ENCODE data around the gene F13A1. TPM values are rescaled to one million over a fixed set of nuclear protein-coding genes. Genes with fewer than 3 reads are reported as not detected.

The F13A1 gene
- total and polyA plus RNA-seq, 2 of the 13 experiments (the other 11 are each of a cell fraction or from before 2014, with no cell fraction given) = not detected

DNA sequence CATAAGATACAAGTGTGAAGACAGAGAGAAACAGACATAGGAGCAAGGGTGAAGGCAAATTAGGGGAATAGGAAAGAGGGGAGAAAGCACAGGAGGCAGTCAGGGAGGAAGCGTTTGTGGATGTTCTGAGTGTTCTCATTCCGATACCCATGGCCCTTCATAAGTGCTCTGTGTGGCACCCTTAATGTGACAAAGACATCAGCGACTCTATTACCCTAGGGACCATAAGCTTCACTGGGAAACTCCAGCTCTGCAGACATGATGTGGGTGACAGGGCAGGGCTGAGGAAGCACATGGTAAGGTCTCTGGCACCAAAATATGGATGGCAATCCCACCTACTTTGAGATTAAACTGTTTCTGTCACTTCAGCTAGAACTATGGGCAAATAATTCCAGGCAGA, 33.0 kb downstream of the F13A1 start:
- CTCF ChIA-PET (ENCODE audit: low intra/inter-chr PET ratio, low total read pairs) = no interaction called here
- in situ Hi-C loops (cut with HindIII; ENCODE audit: extremely low pct_ligation_motif_present, low pct_unique_long_range_greater_than_20kb) = no loop called here
- no peak overlapping the region for H3K9ac ChIP-seq (ENCODE audit: insufficient read depth, low read depth, low read length)

More for the DNA sequence above, 33.0 kb downstream of the F13A1 start:
- no peak for ATAC-seq
- Histone ChIP-seq H2AFZ (ENCODE audit: low read length) (no peak overlapping the region), H3K4me1 (ENCODE audit: insufficient read depth, low read length) (no peaks in the 10 kb centered on the region), H3K27me3 (ENCODE audit: control insufficient read depth in 1 of 2, insufficient read depth in 2 of 2, low read length in 2 of 2) (peaks cover 0 to 8% of the 10 kb centered on the region in 2 experiments; a peak in 1 of 5 replicates), H4K20me1 (ENCODE audit: insufficient read depth, low read length) (no peaks in the 10 kb centered on the region), H3K27ac (ENCODE audit: extremely low read length, insufficient read depth, low read length) (no peak overlapping the region), H3K9me3 (ENCODE audit: low read length) (no peaks in the 10 kb centered on the region), H3K36me3 (replicated peaks in 1 of 2; ENCODE audit: control insufficient read depth in 1 of 2, insufficient read depth in 2 of 2, low read length in 2 of 2) (no peaks in the 10 kb centered on the region), H3K79me2 (ENCODE audit: insufficient read depth, low read length) (no peaks in the 10 kb centered on the region), H3K4me3 (replicated peaks in 1 of 3; ENCODE audit: insufficient read depth in 1 of 3, low read depth in 2 of 3, low read length in 3 of 3) (no peak overlapping the region), H3K4me2 (ENCODE audit: low read depth, low read length) (no peak overlapping the region)
- no peak for FAIRE-seq
- intact Hi-C loops (cut with micrococcal nuclease; ENCODE audit: unreplicated experiment) = no loop called here
- DNase-seq (ENCODE audit: low spot score) = no peak
- WGBS (ENCODE audit: low lambda C conversion rate) = 15% methylated on average over 3 of the region's 3 CpGs
- TF ChIP-seq ZHX2 (IDR thresholded peaks at IDR 0.05; ENCODE audit: low read depth) (no peak), ZHX2 (CRISPR knock-in tag; IDR thresholded peaks at IDR 0.05; ENCODE audit: borderline replicate concordance) (no peak)
- TF ChIP-seq, protein P1, sequence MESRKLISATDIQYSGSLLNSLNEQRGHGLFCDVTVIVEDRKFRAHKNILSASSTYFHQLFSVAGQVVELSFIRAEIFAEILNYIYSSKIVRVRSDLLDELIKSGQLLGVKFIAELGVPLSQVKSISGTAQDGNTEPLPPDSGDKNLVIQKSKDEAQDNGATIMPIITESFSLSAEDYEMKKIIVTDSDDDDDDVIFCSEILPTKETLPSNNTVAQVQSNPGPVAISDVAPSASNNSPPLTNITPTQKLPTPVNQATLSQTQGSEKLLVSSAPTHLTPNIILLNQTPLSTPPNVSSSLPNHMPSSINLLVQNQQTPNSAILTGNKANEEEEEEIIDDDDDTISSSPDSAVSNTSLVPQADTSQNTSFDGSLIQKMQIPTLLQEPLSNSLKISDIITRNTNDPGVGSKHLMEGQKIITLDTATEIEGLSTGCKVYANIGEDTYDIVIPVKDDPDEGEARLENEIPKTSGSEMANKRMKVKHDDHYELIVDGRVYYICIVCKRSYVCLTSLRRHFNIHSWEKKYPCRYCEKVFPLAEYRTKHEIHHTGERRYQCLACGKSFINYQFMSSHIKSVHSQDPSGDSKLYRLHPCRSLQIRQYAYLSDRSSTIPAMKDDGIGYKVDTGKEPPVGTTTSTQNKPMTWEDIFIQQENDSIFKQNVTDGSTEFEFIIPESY (CRISPR knock-in tag; IDR thresholded peaks at IDR 0.05) = no peak
- POLR2A ChIA-PET = no interaction called here
- no TSS peak for BruUV-seq (replicated peaks)

Data from HepG2 (cell line).